Measurements from ENCODE around the gene MT2A.

- TF ChIP-seq CTCF (IDR thresholded peaks at IDR 0.05) (no peak), POLR2A (IDR thresholded peaks at IDR 0.05) (no peak)
Observed at GRCh38 chr16:56640076-56640475, 31.7 kb downstream of the MT2A start.
